ENCODE measurements around the gene RPS6KA4.

DNA sequence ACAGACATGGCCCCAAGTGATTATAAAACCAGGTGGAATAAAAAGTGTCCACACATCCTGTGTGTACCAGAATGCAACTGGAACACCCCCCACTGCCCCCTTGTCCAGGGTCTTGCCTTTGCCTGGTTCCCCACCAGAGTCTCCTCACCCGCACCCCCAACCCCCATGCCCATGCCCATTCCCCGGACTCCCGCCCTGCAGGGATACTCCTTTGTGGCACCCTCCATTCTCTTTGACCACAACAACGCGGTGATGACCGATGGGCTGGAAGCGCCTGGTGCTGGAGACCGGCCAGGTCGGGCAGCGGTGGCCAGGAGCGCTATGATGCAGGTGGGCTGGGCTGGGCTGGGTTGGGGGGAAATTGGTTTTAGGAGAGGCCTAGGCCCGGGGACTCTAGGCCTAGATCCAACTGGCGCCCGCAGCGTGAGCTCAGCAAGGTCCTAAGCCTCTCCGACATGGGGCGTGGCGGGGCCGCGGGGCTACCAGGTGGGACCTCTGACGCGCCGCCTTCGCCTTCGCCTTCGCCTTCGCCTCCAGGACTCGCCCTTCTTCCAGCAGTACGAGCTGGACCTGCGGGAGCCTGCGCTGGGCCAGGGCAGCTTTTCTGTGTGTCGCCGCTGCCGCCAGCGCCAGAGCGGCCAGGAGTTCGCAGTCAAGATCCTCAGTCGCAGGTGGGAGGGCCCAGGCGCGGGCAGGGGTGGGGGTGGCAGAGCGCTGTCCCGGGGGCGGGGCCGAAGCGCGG lies 9.1 kb downstream of the RPS6KA4 start:
- TF ChIP-seq ELF4 (IDR thresholded peaks at IDR 0.05), result no peak
- TF ChIP-seq CTBP1 (IDR thresholded peaks at IDR 0.05; ENCODE audit: borderline replicate concordance), result no peak
- TF ChIP-seq BHLHE40 (IDR thresholded peaks at IDR 0.05; ENCODE audit: borderline replicate concordance), result no peak
- TF ChIP-seq ZNF384 (IDR thresholded peaks at IDR 0.05), result no peak
- no peak for TF ChIP-seq FOXK2 (IDR thresholded peaks at IDR 0.05)
- TF ChIP-seq L3MBTL2 (conservative IDR thresholded peaks at IDR 0.05), result no peak

Measured in HEK293T (cell line).